HG03103 (cell line): ENCODE results near the gene BPIFB2.

Experiments used
- ATAC-seq: cut with Tn5 transposase; IDR thresholded peaks from one replicate; pipeline ENCODE4 v1.9.1; 2021; ENCODE audit warnings: low read depth; ENCODE audit not compliant: unreplicated experiment

The BPIFB2 gene

DNA sequence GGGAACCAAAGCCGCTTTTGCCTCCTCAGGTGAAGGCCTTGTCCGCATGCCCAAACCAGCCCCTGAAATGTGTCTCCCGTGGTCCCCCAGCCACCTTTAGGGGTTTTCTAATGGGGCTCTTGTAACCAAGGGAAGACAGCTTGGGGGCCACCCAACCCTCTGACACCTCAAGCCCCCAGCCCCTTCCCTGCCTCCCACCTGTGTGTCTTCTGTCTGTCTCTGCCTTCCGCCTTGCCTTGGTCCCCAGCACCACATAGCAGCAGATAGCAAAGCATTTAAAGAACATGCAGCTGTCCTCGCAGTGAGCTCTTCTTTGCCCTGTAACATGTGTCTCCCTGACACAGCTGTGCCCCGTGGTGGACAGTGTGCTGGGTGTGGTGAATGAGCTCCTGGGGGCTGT is 55.8 kb downstream of the BPIFB2 start:
- no peak for ATAC-seq

DNA sequence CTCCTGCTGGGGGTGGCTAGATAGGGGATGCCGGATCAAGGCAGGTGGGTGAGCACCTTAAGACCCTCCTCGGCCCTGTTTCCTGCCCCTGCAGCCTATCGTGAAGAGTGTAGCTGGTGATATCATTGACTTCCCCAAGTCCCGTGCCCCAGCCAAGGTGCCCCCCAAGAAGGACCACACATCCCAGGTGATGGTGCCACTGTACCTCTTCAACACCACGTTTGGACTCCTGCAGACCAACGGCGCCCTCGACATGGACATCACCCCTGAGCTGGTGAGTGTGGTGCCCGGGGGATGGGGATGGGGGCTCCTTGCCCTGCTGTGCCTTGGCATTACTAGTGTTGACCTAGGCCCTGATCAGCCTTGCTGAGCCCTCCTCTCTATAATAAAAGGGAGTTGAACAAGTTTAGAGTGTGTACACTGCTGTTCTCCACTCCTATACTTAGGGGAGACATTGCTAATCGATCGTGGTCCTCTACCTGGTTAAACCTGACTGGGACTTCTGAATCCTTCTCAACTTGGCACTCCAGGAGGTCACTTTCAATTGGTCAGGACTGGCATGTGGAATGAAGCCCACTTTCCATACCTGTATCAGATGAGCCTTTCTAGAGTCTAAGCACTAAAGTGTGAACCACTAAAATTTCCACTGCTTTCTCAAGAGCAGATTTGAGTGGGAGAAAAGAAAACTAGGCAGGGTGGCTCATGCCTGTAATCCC is 57.2 kb downstream of the BPIFB2 start:
- ATAC-seq, result no peak

DNA sequence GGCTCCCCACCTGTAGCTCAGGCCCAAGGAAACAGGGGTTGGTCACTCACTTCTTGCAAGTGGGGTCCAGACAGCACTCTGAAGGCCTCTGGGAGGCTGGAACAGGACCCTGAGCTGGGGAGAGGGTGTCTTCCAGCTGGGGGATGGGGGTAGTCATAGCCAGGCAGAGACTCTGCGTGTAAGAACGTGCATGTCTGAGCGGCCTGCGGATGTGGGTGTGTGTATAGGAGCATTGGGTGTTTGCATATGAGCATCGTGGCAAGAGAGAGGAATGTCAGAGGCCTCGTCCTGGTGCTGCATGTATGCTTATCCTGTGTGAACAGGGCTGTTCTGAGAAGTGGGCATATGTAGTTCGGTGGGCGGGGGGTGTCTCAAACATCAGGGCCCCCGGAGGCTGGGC is 58.3 kb downstream of the BPIFB2 start:
- ATAC-seq, result no peak

DNA sequence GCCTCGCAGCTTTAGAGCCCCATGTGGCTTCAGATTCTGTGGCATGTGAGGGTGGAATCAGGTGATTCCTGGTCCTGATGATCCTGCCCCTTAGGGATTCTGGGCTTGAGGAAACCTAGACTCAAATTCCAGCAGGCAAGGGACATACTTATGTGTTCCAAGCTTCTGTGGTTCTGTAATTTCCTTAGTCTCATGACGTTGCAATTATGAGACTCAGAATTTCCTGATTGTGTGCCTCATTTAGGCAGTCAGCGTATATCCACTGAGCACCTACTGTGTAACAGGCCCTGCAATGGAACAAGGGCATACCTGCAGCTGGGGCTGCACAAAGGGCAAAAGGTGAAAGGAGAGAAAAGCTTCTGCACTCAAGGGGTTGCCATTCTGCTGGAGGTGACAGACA is 60.3 kb downstream of the BPIFB2 start:
- no peak for ATAC-seq

DNA sequence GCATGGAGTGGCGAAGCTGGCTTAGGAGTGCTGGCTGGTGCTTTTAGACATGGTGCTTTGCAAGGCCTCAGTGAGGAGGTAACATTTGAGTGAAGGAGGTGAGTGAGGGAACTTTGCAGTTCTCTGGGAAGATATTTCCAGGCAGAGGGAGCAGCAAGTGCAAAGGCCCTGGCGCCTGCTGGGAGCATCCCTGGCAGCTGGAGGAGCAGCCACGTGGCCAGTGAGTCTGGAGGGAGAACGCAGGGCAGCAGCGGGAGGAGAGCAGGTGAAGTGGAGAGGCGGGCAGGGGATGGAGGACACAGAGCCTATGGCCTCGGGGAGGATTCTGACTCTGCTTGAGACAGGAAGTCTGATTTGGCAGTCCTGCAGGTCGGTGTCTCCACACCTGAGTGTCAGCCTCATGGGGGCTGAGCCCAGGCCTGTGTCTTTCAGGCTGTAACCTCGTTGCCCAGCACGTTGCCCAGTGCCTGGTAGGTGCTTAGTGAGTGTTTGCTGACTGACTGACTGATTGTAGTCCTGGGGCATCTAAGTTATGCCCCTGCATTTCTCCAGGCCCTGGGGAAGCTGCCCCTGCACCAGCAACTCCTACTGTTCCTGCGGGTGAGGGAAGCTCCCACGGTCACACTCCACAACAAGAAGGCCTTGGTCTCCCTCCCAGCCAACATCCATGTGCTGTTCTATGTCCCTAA is 60.9 kb downstream of the BPIFB2 start:
- ATAC-seq, result no peak

DNA sequence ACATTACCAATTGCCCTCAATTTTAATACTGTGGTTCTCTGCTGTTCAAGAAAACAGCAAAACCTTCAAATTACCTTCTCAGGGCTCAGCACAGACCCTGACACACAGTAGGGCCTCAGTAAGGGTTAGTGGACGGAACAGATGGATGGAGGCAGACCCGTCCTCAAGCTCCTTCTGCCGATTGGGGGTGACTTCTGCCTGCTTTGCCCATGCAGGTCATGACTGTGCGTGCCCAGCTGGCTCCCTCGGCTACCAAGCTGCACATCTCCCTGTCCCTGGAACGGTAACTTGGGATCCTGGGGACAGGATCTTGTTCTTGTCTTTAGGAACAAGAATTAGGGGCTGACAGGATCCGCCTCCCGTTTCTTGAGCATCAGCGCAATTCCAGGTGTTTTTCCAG is 62.2 kb downstream of the BPIFB2 start:
- no peak for ATAC-seq

DNA sequence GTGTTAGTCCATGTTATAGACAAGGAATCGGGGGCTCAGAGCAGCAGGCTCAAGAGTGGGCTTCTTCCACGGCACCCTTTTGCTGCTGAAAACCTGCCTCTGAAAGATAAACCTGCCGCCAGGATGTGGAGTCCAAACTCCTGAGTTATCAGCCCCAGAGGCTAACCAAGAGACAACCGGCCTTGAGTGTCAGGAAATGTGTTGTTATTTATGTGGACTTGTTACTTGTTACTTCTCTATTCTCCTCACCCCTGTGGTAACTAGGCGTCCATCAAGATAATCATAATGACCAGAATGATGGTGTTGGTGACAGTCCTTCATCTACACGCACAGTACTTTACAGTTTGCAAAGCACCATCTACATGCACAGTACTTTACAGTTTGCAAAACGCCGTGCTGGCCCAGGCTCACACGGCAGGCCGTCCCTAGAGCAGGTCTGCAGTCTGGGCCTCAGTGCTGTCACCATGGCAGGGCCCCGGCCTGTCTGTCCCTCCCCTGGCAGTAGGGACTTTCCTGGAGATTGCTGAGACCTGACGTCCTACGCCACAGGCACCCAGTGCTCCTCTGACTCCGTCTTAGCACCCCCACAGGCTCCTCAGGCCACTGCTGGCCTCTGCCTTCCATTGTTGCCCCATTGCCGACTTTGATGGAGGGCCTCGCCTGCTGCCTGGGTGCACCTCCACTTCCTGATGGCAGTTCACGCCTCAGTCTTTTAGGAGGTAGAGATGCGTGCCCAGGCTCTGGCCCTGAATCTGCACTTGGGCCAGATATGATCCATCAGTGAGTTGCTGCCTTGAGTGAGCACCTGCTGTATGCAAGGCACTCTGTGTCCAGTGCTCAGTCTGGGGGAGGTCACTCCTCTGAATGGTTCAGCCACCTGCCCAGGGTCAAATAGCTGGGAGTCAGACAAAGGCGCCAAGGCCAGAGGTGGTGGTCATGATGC is 62.9 kb downstream of the BPIFB2 start:
- ATAC-seq, result no peak

DNA sequence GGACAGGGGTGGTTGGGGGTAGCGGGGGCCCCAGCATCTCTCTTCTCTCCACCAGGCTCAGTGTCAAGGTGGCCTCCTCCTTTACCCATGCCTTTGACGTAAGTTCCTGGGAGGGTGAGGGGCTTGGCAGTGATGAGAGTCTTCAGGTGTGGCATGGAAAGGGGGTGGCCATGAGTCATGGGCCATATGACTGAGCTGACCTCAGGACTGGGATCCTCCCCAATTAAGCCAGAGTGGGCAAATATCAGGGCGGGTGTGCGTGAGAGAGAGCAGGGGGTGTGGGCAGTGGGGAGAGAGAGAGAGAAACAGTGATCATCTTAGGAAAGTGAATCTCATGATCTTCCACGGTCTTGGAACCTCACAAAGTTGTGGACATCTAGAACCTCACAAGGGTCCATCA is 63.7 kb downstream of the BPIFB2 start:
- ATAC-seq, result no peak

DNA sequence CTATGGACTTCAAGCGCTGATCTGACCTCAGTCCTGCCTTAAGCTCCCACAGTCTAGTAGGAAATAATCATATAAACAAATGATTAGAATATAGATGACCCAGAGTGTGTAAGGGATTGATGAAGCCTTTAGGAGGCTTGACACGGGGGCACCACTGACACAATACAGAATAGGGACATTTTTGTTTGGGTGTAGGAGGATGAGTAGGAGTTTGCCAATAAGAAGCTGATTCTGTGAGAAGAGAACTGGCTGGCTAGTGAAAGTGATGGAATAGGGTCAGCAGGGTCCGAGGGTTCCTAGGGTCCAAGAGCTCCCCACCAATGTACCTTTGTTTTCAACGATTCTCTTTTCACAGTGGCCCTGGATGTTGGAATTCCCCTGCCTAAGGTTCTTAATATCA is 64.9 kb downstream of the BPIFB2 start:
- no peak for ATAC-seq

DNA sequence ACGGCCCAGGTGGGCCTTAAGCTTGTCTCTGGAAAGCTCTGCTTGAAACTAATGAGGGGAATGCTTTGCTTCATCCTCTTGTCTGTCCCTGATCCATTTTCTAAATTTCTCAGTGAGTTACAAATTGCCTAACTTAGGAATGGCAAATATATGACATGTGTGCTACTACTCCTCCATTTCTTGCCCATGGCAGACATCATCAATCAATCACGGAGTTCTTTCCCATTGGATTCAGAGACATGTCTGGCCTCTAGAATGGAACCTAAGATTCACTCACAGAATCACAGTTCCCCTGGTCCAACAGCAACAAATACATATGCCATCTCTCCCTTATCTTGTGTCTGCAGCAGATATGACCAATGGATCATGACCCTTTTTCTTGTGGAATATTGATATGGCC is 65.3 kb downstream of the BPIFB2 start:
- no peak for ATAC-seq
